T-helper 22 cell (primary cell): Measurements from ENCODE around the gene HTR6.
"Not testable (repeated sequence)": the region's sequence is repeated elsewhere in the genome, so short reads cannot be mapped to it uniquely, and the experiment has no call there.

Source experiments
- DNase-seq: peaks from one replicate; pipeline ENCODE4 v3.0.0-alpha.2; 2020; ENCODE audit warnings: low read depth

Gene HTR6

DNA sequence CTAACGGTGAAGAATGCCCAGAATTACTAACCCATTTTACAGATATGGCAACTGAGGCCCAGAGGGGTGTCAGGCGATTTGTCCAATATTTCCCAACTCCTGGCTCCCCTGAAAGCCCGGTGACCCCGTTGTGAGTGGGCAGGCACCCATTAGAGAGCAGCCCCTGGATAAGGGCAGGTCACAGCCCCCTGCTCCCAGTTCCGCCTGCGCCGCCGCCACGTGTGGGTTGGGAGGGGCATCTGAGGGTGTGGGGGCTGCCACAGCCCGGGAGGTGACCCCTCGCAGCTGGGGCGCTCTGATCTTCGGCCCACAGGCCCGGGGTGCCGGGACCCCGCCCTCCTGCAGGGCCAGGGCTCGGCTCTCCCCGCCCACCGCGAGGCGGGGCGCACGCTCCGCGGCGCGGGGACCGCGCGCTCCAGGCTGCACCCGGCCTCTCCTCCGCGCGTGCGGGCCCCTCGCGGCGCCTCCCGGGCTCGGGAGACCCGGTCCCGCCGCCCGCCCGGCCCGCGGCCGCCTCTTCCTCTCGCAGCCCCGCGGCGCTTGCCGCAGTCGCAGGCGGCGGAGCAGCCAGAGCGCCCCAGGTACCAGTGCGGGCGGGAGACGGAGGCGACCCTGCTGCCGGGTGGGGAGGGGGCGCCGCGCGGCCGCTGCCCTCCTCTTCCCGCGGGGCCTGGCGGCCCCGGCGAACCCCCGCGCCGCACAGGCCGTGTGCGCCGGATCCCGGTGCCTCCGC is at the start of gene HTR6:
HTR6 (plus strand) TSS at position 423 of the 733 bp plus-strand sequence. CDS start 879 bp downstream, outside the sequence.
- no peak for DNase-seq

- no peak for DNase-seq
These were observed 49.2 kb upstream of the HTR6 start for GRCh38 chr1:19615438-19615837.

DNA sequence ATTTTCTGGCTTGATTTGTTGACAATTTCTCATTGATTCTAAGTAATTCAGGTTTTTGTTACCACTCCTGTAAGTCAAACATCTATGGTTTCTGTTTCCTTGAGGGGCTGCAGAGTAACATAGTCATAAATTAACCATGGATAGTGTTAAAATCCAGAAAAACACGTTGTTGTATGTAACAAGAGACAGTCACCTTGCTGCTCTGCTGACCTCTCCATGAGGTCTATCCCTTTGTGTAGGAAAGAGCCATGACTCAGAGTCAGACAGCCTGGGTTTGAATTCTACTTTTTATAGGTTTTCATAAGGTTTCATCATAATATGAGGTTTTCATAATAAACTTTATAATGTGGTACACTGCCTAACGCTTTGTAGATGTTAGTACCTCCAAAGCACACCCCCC is 48.2 kb upstream of the HTR6 start:
- no peak for DNase-seq

DNA sequence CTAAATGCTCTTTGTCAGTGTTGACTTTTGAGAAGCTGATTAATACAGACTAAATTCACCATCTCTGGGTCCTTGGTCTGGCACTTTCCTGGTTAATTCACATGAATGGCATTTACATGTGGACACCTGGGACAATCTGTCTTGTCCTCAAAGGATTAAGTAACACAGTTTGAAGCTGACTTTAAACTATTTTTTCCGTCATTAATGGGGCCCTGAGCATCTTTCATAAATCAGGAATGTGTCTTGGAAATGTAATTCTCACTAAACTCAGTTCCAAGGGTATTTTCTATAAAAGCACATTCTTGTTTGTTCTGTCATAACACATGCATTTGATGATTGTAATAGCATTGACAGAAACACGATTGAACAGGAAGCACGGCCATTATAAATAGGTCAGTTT is 47.3 kb upstream of the HTR6 start:
- no peak for DNase-seq

- DNase-seq = no peak
These were observed 46.2 kb upstream of the HTR6 start for GRCh38 chr1:19618428-19618827.

GRCh38 chr1:19619697-19620384 is 44.8 kb upstream of the HTR6 start:
- DNase-seq = no peak

DNA sequence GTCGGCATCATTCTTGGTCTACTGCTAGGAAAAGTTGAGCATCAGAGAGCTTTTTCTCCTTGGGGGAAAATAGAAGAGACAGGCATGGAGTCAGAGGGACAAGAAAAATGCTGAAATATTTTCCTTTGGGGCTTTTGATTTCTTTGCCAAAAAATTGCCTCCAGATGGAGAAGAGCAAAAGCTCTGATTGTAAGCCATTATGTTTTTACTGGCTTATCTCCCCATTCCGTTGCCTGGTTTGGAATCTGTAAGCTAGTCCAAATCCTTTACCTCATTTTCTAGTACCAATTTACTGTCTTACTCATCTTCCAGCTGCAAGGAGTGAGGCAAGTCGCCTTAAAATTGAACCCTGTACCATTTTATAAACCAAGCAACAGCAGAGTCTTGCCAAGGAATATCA is 43.9 kb upstream of the HTR6 start:
- no peak for DNase-seq

- no peak for DNase-seq
These were observed 43.3 kb upstream of the HTR6 start for GRCh38 chr1:19621274-19621950.

GRCh38 chr1:19622204-19622603 is 42.5 kb upstream of the HTR6 start:
- DNase-seq = no peak

GRCh38 chr1:19623523-19623922 is 41.2 kb upstream of the HTR6 start:
- no peak for DNase-seq

DNA sequence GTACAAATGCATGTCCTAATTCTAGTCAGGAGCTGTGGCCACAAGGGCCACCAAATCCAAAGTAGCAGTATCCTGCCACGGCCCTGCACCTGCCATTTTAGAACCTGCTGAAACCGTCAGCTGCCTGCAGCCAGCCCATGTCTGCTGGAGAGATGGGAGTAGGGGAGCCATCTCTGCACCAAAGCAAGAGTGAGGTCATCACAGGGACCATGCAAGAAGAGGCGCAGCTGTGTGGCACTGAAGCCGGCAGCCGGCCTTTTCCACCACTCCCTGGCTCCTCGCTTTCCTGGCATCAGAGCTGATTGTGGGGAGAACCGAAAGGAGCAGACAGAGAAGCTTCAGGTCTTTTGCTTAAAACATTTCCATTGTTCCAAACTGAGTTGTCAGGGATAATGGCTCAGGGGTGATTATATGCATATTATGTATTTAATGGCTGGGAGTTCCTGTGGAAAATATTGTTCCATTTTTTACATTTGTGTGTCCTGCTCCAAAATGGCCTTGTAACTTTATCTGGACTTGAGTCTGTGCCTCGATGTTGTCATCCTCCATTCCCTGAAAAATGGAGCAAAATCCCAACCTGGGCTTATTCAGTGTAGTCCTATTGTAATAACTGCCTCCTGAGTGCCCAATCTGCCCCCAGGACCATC is 39.3 kb upstream of the HTR6 start:
- DNase-seq = no peak

GRCh38 chr1:19628879-19629278 is 35.8 kb upstream of the HTR6 start:
- DNase-seq = no peak

GRCh38 chr1:19629357-19629756 is 35.3 kb upstream of the HTR6 start:
- no peak for DNase-seq

GRCh38 chr1:19630192-19630591 is 34.5 kb upstream of the HTR6 start:
- DNase-seq = not testable (repeated sequence)

DNA sequence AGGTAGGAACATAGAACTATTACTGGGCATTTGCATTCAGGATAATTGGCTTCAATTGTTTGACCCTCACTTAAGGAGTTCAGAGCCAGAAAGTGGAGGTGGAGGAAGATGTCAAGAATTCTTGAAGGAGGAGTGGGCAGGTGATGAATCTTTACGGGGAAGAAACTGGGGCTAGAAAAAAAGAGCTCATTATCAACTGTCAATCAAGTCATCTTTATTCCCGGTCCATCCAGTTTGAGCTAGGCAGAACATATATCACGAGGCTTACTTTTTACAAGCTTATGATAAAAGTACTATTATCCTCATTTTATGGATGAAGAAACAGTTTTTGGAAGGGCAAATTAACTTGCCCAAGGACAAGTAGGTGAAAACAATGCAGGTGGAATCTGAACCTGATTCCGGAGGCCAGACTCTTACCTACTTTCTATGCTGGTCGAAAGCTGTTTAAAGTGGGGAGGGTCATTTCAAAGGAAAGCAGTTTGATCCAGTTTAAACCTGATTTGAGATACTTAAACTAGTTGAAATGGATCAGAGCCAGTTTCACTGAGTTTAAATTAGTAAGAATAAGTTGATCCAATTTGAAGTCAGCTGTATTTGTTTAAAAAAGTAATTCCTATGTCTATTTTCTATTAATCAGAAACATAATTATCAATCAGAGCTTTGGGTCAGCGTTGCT is 33.8 kb upstream of the HTR6 start:
- DNase-seq = no peak

DNA sequence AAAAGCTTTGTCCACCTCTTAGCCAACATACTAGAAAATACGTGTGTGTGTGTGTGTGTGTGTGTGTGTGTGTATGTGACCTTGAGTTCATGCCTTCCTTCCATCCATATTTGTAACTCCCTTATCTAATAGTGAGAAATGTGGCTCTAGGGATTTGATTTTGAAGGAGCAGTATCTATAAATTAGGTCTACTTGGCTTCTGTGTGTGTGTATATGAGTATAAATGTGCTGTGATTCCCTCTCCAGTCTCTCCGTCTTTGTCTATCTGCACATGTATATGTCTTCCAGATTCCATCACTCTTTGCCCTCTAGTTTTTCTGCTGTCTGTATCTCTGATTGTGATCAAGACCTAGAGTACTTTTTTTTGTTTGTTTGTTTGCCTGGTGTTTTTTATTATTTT is 32.5 kb upstream of the HTR6 start:
- no peak for DNase-seq

GRCh38 chr1:19633106-19633505 is 31.6 kb upstream of the HTR6 start:
- DNase-seq = no peak

DNA sequence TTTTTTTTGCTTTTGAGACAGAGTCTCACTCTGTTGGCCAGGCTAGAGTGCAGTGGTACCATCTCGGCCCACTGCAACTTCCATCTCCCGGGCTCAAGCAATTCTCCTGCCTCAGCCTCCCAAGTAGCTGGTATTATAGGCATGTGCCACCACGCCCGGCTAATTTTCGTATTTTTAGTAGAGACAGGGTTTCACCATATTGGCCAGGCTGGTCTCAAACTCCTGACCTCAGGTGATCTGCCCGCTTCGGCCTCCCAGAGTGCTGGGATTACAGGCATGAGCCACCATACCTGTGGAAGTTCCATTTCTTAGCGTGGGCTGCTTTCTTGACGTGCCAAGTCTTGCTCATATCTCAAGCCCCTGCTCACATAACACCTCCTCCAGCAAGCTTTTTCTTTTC is 29.6 kb upstream of the HTR6 start:
- not testable (repeated sequence) for DNase-seq

GRCh38 chr1:19635646-19636045 is 29.0 kb upstream of the HTR6 start:
- DNase-seq = no peak

DNA sequence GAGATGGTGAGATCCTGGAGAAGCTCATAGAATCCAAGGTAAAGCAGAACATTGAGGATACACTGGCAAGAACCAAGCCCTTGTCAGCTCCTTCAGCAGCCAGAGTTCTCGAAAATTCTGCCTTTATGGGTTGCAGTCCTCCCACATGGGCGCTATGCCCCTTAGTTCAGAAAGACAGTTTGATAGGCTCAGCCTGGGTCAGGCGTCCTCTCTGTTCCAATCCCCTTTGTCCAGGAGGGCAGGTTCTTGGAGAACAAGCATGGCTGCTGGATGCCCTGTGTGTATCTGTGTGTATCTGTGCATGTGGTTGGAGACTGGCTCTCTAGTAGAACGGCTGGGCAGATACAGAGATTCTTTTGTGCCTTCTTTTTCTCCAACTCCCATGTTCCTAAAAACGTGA is 28.6 kb upstream of the HTR6 start:
- DNase-seq = no peak

- DNase-seq = not testable (repeated sequence)
These were observed 27.9 kb upstream of the HTR6 start for GRCh38 chr1:19636749-19637148.

GRCh38 chr1:19637606-19638005 is 27.1 kb upstream of the HTR6 start:
- no peak for DNase-seq
